Left forelimb (tissue), 1 donor: ENCODE measurements around the gene TRABD2A.

Source experiments
- DNase-seq: peaks from one replicate; pipeline ENCODE4 v3.0.0-alpha.2; 2018; ENCODE audit warnings: low spot score

Gene TRABD2A

GRCh38 chr2:84904151-84904550, 23.3 kb upstream of the TRABD2A start:
- DNase-seq = no peak

GRCh38 chr2:84902526-84902925, 21.6 kb upstream of the TRABD2A start:
- DNase-seq = no peak

- DNase-seq = no peak
Measured at GRCh38 chr2:84901593-84902120, 20.8 kb upstream of the TRABD2A start.

- no peak for DNase-seq
Measured at GRCh38 chr2:84900971-84901370, 20.1 kb upstream of the TRABD2A start.

GRCh38 chr2:84899304-84900204, 18.7 kb upstream of the TRABD2A start:
- DNase-seq = no peak

GRCh38 chr2:84897773-84898172, 16.9 kb upstream of the TRABD2A start:
- no peak for DNase-seq

GRCh38 chr2:84896567-84896966, 15.7 kb upstream of the TRABD2A start:
- no peak for DNase-seq

- no peak for DNase-seq
Measured at GRCh38 chr2:84894758-84895520, 14.1 kb upstream of the TRABD2A start.

- DNase-seq = no peak
Measured at GRCh38 chr2:84894131-84894586, 13.3 kb upstream of the TRABD2A start.

GRCh38 chr2:84891355-84892010, 10.6 kb upstream of the TRABD2A start:
- no peak for DNase-seq

GRCh38 chr2:84889332-84889731, 8.4 kb upstream of the TRABD2A start:
- no peak for DNase-seq

GRCh38 chr2:84888401-84889276, 7.8 kb upstream of the TRABD2A start:
- DNase-seq = no peak

GRCh38 chr2:84886791-84887190, 5.9 kb upstream of the TRABD2A start:
- DNase-seq = no peak

GRCh38 chr2:84885111-84885510, 4.2 kb upstream of the TRABD2A start:
- DNase-seq = no peak

GRCh38 chr2:84884449-84884848, 3.6 kb upstream of the TRABD2A start:
- DNase-seq = no peak

GRCh38 chr2:84882775-84883550, 2.1 kb upstream of the TRABD2A start:
- no peak for DNase-seq

- no peak for DNase-seq
Measured at GRCh38 chr2:84882414-84882738, 1.5 kb upstream of the TRABD2A start.

GRCh38 chr2:84881581-84882413, 913 bp upstream of the TRABD2A start:
- DNase-seq = peak; percentile 79

- no peak for DNase-seq
Measured at GRCh38 chr2:84880395-84880644, 564 bp downstream of the TRABD2A start.
